Sigmoid colon (tissue), 3 donors: ENCODE results near the gene CHRNA1.

Experiments used
- POLR2A ChIP-seq, 2 donors: fragments of 450-650 bp; IDR thresholded peaks; one replicate each; pipeline ENCODE4 v1.6.1; 2016; ENCODE audit warnings: antibody characterized with exemption in 2 of 2, mild to moderate bottlenecking in 2 of 2, moderate library complexity in 2 of 2
- TF ChIP-seq, protein P1 (sequence below), 4 experiments: fragments of 450-650 bp in 3 of 4; fragments of 200-600 bp in 1 of 4; IDR thresholded peaks; one replicate each; pipeline ENCODE4 v1.5.1; 2016 to 2019; ENCODE audit warnings: antibody characterized with exemption in 4 of 4, mild to moderate bottlenecking in 3 of 4, moderate library complexity in 2 of 4

DNA sequence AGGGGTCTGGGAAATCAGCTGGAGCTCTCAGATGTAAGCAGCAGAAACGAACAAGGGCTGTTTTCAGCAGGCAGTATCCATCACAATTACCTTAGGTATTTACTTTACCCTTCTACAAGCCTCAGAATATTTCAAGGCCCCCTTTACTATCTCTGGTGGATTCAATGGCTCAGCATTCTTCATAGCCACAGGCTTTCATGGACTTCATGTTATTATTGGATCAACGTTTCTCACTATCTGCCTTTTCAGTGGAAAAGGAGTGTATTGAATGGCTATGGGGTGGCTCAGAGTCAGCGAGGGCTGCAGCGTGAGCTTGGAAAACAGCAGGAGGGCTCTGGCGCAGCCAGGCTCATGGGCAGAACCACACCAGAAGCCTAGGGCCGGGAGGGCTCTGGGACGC lies 16.6 kb upstream of the CHRNA1 start:
- no peak for TF ChIP-seq POLR2A (IDR thresholded peaks at IDR 0.05)
- TF ChIP-seq, protein P1, sequence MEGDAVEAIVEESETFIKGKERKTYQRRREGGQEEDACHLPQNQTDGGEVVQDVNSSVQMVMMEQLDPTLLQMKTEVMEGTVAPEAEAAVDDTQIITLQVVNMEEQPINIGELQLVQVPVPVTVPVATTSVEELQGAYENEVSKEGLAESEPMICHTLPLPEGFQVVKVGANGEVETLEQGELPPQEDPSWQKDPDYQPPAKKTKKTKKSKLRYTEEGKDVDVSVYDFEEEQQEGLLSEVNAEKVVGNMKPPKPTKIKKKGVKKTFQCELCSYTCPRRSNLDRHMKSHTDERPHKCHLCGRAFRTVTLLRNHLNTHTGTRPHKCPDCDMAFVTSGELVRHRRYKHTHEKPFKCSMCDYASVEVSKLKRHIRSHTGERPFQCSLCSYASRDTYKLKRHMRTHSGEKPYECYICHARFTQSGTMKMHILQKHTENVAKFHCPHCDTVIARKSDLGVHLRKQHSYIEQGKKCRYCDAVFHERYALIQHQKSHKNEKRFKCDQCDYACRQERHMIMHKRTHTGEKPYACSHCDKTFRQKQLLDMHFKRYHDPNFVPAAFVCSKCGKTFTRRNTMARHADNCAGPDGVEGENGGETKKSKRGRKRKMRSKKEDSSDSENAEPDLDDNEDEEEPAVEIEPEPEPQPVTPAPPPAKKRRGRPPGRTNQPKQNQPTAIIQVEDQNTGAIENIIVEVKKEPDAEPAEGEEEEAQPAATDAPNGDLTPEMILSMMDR (IDR thresholded peaks at IDR 0.05) = no peak
